Tibial nerve (tissue), 4 donors: ENCODE results near the gene KHDC1. TPM values are rescaled to one million over a fixed set of nuclear protein-coding genes. Genes with fewer than 3 reads are reported as not detected.
"Not testable (repeated sequence)": the region's sequence is repeated elsewhere in the genome, so short reads cannot be mapped to it uniquely, and the experiment has no call there.

ENCODE experiments used
- DNase-seq, 2 donors: peaks; one replicate each; pipeline ENCODE4 v3.0.0-alpha.2; 2019; ENCODE audit warnings: low spot score in 2 of 2
- H3K27ac ChIP-seq, 4 donors: fragments of 200-600 bp; sonication (generic) in 3 of 4; one replicate each; pipeline ENCODE4 v1.5.1; 2017 to 2019; ENCODE audit warnings: mild to moderate bottlenecking in 1 of 4
- H3K27me3 ChIP-seq, 2 donors: fragments of 200-600 bp; sonication (generic) in 1 of 2; one replicate each; pipeline versions ENCODE4 v1.5.1 to v1.6.0; 2017 to 2019
- H3K36me3 ChIP-seq, 3 donors: fragments of 200-600 bp; sonication (generic); one replicate each; pipeline ENCODE4 v1.5.1; 2018 to 2019
- H3K4me1 ChIP-seq, 4 donors: fragments of 200-600 bp; sonication (generic) in 3 of 4; one replicate each; pipeline ENCODE4 v1.5.1; 2017 to 2019
- H3K4me3 ChIP-seq, 4 donors: fragments of 200-600 bp; sonication (generic) in 3 of 4; one replicate each; pipeline ENCODE4 v1.5.1; 2017 to 2019; ENCODE audit warnings: mild to moderate bottlenecking in 1 of 4, moderate library complexity in 1 of 4
- H3K9me3 ChIP-seq, 4 donors: fragments of 200-600 bp; sonication (generic) in 3 of 4; one replicate each; pipeline ENCODE4 v1.5.1; 2017 to 2019
- EP300 ChIP-seq, 2 donors: sonication (generic); formaldehyde crosslinking; IDR thresholded peaks; one replicate each; pipeline ENCODE4 v1.6.1; 2017; ENCODE audit warnings: antibody characterized with exemption in 2 of 2, mild to moderate bottlenecking in 1 of 2
- POLR2A ChIP-seq, 2 donors: fragments of 450-650 bp; IDR thresholded peaks; one replicate each; pipeline ENCODE4 v1.6.1; 2017; ENCODE audit warnings: antibody characterized with exemption in 2 of 2, mild to moderate bottlenecking in 2 of 2, moderate library complexity in 2 of 2
- WGBS, 2 donors: methylation state at CpG; one replicate each; pipeline ENCODE4 v1.1.5; 2018; 5-methylcytosine and 5-hydroxymethylcytosine counted together
- total RNA-seq, 4 donors: library from RNA; depleted of rRNA; stranded (reverse); fragments of >200 nt; gene quantifications; one replicate each; pipeline ENCODE4 v1.1.0, GENCODE V29; 2016
- TF ChIP-seq, protein P1 (sequence below), 5 experiments: fragments of 200-600 bp in 3 of 5; fragments of 450-650 bp in 2 of 5; sonication (generic) in 3 of 5; IDR thresholded peaks; one replicate each; pipeline ENCODE4 v1.5.1; 2016 to 2019; ENCODE audit warnings: antibody characterized with exemption in 5 of 5, mild to moderate bottlenecking in 3 of 5, moderate library complexity in 2 of 5

Gene KHDC1
- total RNA-seq, 4 donors from 2014 or later: 0.42 to 7.4 (median 0.74) TPM

DNA sequence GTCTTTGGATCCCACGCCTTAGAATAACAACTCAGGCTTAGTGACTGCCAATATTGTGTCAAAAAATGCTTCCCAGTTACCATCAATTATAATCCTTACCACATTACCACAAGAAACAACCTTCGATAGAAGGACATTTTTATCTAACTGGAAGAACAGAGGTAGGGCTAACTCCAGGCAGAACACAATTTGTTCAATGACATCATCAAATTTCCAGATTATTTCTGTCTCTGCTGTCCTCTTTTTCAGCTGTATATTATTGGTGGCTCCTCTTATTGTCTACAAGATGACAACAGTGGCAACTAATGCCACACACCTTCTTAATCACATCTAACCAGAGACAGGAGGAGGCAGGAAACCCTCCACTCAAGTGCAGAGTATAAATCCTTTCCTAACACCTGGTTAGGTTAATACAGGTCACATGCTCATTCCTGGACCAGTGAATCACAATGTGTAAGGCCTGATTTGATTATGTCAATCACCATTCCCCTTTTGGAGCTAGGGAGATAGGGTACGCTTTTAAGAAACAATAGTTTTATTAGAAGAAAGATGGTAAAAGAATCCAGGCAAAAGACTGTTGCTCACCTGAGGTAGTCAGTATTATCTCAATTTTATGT, 55.7 kb downstream of the KHDC1 start:
- DNase-seq: no peak
- 83% methylated on average over 3 of the region's 3 CpGs for WGBS, 2 donors
- Histone ChIP-seq H3K27ac (no peak overlapping the region), H3K4me3 (no peak overlapping the region), H3K4me1 (no peaks in the 10 kb centered on the region), H3K27me3 (no peaks in the 10 kb centered on the region), H3K9me3 (no peaks in the 10 kb centered on the region), H3K36me3 (no peaks in the 10 kb centered on the region)
- TF ChIP-seq, protein P1, sequence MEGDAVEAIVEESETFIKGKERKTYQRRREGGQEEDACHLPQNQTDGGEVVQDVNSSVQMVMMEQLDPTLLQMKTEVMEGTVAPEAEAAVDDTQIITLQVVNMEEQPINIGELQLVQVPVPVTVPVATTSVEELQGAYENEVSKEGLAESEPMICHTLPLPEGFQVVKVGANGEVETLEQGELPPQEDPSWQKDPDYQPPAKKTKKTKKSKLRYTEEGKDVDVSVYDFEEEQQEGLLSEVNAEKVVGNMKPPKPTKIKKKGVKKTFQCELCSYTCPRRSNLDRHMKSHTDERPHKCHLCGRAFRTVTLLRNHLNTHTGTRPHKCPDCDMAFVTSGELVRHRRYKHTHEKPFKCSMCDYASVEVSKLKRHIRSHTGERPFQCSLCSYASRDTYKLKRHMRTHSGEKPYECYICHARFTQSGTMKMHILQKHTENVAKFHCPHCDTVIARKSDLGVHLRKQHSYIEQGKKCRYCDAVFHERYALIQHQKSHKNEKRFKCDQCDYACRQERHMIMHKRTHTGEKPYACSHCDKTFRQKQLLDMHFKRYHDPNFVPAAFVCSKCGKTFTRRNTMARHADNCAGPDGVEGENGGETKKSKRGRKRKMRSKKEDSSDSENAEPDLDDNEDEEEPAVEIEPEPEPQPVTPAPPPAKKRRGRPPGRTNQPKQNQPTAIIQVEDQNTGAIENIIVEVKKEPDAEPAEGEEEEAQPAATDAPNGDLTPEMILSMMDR (IDR thresholded peaks at IDR 0.05): no peak
- TF ChIP-seq EP300 (IDR thresholded peaks at IDR 0.05) (no peak), POLR2A (IDR thresholded peaks at IDR 0.05) (no peak)

DNA sequence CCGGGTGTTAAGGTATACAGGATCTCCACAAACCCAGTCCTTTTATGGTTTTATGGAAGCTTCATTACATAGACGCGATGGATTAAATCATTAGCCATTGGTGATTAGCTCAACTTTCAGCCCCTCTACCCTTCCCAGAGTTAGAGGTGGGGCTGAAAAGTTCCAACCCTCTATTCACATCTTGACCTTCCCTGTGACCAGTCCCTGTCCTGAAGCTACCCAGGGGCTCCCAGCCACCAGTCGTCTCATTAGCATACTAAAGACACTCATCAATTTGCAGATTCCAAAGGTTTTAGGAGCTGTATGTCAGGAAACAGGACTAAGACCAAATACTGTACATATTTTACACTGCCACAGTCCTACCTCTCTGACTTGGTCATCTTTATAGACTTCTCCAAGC, 58.7 kb downstream of the KHDC1 start:
- Histone ChIP-seq H3K4me3 (no peak overlapping the region), H3K4me1 (no peaks in the 10 kb centered on the region), H3K27ac (no peak overlapping the region), H3K27me3 (no peaks in the 10 kb centered on the region), H3K9me3 (no peaks in the 10 kb centered on the region), H3K36me3 (no peaks in the 10 kb centered on the region)
- TF ChIP-seq, protein P1 (IDR thresholded peaks at IDR 0.05): no peak
- TF ChIP-seq EP300 (IDR thresholded peaks at IDR 0.05) (no peak), POLR2A (IDR thresholded peaks at IDR 0.05) (no peak)
- 67 to 85% methylated on average over 4 of the region's 4 CpGs for WGBS, 2 donors
- DNase-seq: no peak

DNA sequence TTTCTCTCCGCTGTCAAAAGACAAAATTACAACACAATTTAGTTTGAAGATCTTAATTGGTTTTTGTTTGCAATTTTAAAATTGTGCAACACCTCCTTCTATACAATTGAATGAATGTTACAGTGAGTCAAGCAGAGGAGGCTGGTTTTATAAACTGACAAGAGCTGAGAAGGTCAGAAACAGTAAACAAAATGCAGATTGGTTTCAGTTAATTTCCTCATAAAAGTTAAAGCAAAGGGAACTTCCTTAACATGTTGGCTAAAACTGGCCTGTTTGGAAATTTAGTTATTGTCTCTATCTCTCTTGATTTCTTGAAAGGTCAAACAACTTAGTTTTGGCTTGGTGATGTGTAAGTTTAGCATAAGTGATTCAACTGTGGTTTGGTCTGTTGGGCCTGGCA, 59.9 kb downstream of the KHDC1 start:
- H3K27me3 ChIP-seq: no peaks in the 10 kb centered on the region
- no peak overlapping the region for H3K27ac ChIP-seq
- DNase-seq: no peak
- TF ChIP-seq POLR2A (IDR thresholded peaks at IDR 0.05): no peak
- TF ChIP-seq, protein P1 (IDR thresholded peaks at IDR 0.05): no peak
- TF ChIP-seq EP300 (IDR thresholded peaks at IDR 0.05): no peak
- H3K36me3 ChIP-seq: no peaks in the 10 kb centered on the region
- H3K4me3 ChIP-seq: no peak overlapping the region
- 86 to 89% methylated on average over 1 of the region's 1 CpG for WGBS, 2 donors
- H3K4me1 ChIP-seq: no peaks in the 10 kb centered on the region
- H3K9me3 ChIP-seq: no peaks in the 10 kb centered on the region

DNA sequence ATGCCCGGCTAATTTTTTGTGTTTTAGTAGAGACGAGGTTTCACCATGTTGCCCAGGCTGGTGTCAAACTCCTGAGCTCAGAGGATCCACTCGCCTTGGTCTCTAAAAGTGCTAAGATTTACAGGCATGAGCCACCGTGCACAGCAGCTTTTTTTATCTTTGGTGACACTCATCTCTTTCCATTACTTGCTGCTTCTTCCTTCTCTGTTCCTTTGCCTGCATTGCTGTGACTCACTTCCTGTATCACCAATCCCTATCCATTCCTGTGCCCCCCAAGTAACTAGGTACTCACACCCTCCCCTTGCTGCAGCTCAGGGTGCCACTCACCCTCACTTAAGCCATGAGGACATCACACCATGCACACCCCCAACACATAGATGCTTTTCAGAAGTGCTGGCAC, 62.3 kb downstream of the KHDC1 start:
- no peaks in the 10 kb centered on the region for H3K36me3 ChIP-seq
- H3K27me3 ChIP-seq: no peaks in the 10 kb centered on the region
- no peak overlapping the region for H3K4me3 ChIP-seq
- no peaks in the 10 kb centered on the region for H3K9me3 ChIP-seq
- WGBS, 2 donors: 79 to 80% methylated on average over 4 of the region's 4 CpGs
- DNase-seq: no peak
- no peak overlapping the region for H3K27ac ChIP-seq
- no peaks in the 10 kb centered on the region for H3K4me1 ChIP-seq
- TF ChIP-seq, protein P1 (IDR thresholded peaks at IDR 0.05): no peak
- no peak for TF ChIP-seq POLR2A (IDR thresholded peaks at IDR 0.05)

DNA sequence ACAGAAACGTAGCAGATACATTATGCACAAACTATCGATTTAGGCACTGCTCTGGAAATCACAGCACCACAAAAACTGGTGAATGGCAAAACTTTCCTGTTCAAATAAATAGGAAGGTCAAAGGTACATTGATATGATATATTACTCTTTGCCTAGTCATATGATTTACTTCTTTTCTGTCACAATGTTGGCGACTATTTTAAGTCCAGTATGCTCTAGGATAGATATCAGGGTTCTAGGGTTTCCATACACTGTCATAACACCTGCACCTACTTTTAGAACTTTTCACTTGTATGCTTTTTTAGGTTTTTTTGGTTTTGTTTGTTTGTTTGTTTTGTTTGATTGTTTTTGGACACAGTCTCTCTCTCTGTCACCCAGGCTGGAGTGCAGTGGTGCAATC, 62.7 kb downstream of the KHDC1 start:
- Histone ChIP-seq H3K9me3 (no peaks in the 10 kb centered on the region), H3K36me3 (no peaks in the 10 kb centered on the region), H3K27ac (no peak overlapping the region), H3K27me3 (no peaks in the 10 kb centered on the region), H3K4me1 (no peaks in the 10 kb centered on the region), H3K4me3 (no peak overlapping the region)
- DNase-seq: no peak
- 94% methylated on average over 3 of the region's 3 CpGs for WGBS, 2 donors
- no peak for TF ChIP-seq POLR2A (IDR thresholded peaks at IDR 0.05)

DNA sequence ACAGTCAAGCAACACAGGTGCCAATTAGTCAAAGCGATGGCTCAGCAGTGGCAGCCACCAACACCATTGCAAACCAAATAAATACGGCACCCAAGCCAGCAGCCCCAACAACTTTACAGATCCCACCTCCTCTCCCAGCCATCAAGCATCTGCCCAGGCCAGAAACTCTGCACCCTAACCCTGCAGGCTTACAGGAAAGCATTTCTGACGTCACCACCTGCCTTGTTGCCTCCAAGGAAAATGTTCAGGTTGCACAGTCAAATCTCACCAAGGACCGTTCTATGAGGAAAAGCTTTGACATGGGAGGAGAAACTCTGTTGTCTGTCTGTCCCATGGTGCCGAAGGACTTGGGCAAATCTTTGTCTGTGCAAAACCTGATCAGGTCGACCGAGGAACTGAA, 68.3 kb downstream of the KHDC1 start:
- 92 to 95% methylated on average over 6 to 7 of the region's 7 CpGs for WGBS, 2 donors
- no peaks in the 10 kb centered on the region for H3K36me3 ChIP-seq
- no peak overlapping the region for H3K27ac ChIP-seq
- no peak overlapping the region for H3K4me3 ChIP-seq
- H3K27me3 ChIP-seq: no peaks in the 10 kb centered on the region
- no peaks in the 10 kb centered on the region for H3K9me3 ChIP-seq
- no peak for DNase-seq
- no peaks in the 10 kb centered on the region for H3K4me1 ChIP-seq
- TF ChIP-seq, protein P1 (IDR thresholded peaks at IDR 0.05): no peak
- no peak for TF ChIP-seq POLR2A (IDR thresholded peaks at IDR 0.05)
- TF ChIP-seq EP300 (IDR thresholded peaks at IDR 0.05): no peak

DNA sequence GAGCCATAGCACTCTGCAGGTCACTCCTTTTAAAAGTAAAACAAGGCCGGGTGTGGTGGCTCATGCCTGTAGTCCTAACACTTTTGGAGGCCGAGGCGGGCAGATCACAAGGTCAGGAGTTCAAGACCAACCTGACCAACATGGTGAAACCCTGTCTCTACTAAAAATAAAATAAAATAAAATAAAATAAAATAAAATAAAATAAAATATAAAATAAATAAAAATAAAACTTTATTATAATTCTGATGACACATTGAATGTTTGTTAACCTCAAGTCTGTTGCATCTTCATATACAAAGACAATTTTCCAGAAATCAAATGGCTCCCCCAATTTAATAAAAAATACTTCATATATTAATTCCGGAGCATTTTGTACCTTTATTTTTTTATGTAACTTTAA, 69.7 kb downstream of the KHDC1 start:
- DNase-seq, H3K27ac ChIP-seq: not testable (repeated sequence)
- 97 to 98% methylated on average over 4 of the region's 4 CpGs for WGBS, 2 donors

More for the DNA sequence above, 69.7 kb downstream of the KHDC1 start:
- not testable (repeated sequence) for H3K4me1 ChIP-seq, H3K4me3 ChIP-seq, H3K9me3 ChIP-seq, H3K27me3 ChIP-seq, H3K36me3 ChIP-seq
